ENCODE results near the gene RBM11. TPM values are rescaled to one million over a fixed set of nuclear protein-coding genes. Genes with fewer than 3 reads are reported as not detected.

RBM11 gene
- total and polyA plus RNA-seq, 9 of the 15 experiments (the other 6 are each of a cell fraction or from before 2014, with no cell fraction given) = 0.98 to 5.3 (median 2.9) TPM

DNA sequence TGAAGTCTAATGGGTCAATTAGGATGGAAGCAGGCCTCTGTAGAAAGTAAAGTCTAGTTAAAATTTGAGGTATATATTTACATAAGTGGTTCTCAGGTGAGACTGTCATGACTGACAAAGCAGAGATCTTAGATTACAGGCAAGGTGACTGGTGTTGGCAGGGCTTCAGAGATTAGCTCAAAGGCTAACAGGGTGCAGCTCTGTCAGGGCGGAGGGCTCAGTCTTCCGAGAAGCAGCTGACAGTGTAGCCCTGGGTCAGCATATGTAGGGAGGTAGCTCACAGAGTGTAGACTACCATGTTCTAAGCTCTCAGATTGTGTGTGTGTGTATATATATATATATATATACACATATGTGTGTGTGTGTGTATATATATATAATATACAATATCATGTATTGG lies 54.7 kb downstream of the RBM11 start:
- no TSS peak for BruUV-seq (replicated peaks)
- ATAC-seq (peak; percentile 48), DNase-seq (ENCODE audit: extremely low read depth in 1 of 4, low spot score in 3 of 4) (peak in 2 of 4 experiments; percentile 10 to 55), FAIRE-seq (no peak)
- no peak for TF ChIP-seq CAMTA2 (CRISPR knock-in tag; conservative IDR thresholded peaks at IDR 0.05)
- no peak for TF ChIP-seq FOXA1 (IDR thresholded peaks at IDR 0.05; ENCODE audit: borderline replicate concordance)
- TF ChIP-seq EP400 (IDR thresholded peaks at IDR 0.05) = no peak
- TF ChIP-seq, protein P1, sequence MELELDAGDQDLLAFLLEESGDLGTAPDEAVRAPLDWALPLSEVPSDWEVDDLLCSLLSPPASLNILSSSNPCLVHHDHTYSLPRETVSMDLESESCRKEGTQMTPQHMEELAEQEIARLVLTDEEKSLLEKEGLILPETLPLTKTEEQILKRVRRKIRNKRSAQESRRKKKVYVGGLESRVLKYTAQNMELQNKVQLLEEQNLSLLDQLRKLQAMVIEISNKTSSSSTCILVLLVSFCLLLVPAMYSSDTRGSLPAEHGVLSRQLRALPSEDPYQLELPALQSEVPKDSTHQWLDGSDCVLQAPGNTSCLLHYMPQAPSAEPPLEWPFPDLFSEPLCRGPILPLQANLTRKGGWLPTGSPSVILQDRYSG (tag; conservative IDR thresholded peaks at IDR 0.05; ENCODE audit: low read depth) = no peak
- TF ChIP-seq RNF2 (IDR thresholded peaks at IDR 0.05) = no peak
- TF ChIP-seq ZNF165 (CRISPR knock-in tag; IDR thresholded peaks at IDR 0.05; ENCODE audit: borderline replicate concordance) = no peak
- WGBS (ENCODE audit: insufficient coverage, low coverage, missing lambda C conversion rate) = 9% methylated on average over 2 of the region's 2 CpGs
- Histone ChIP-seq H3K9me1 (ENCODE audit: control insufficient read depth, insufficient read depth, low read length) (no peaks in the 10 kb centered on the region), H3K27ac (ENCODE audit: extremely low read depth, low read depth, low read length) (no peak overlapping the region), H3K4me2 (ENCODE audit: insufficient read depth, low read length) (no peak overlapping the region), H2AFZ (ENCODE audit: low read depth, low read length) (no peak overlapping the region), H3K27me3 (ENCODE audit: control insufficient read depth in 2 of 2, insufficient read depth in 2 of 2, low read length in 2 of 2) (no peaks in the 10 kb centered on the region), H3K9ac (ENCODE audit: insufficient read depth in 1 of 2, low read depth in 2 of 2, low read length in 2 of 2) (no peak overlapping the region), H3K9me3 (replicated peaks; ENCODE audit: control insufficient read depth, insufficient read depth, low read depth, low read length) (no peaks in the 10 kb centered on the region), H3K4me1 (replicated peaks in 1 of 2; ENCODE audit: control insufficient read depth in 2 of 2, insufficient read depth in 2 of 2, low read length in 2 of 2) (peaks cover 8 to 15% of the 10 kb centered on the region in 2 experiments), H4K20me1 (replicated peaks; ENCODE audit: control insufficient read depth, insufficient read depth, low read length) (no peaks in the 10 kb centered on the region), H3K79me2 (ENCODE audit: control insufficient read depth, insufficient read depth, low read length) (no peaks in the 10 kb centered on the region), H3K36me3 (ENCODE audit: control insufficient read depth, insufficient read depth, low read length) (no peaks in the 10 kb centered on the region), H3K4me3 (no peak overlapping the region)
- in situ Hi-C loops (cut with MboI) (no loop called here), intact Hi-C loops (cut with micrococcal nuclease) (loop anchor here (10.0 kb wide), 1 partner anchor 114 kb away; the partner anchor contains the start of gene HSPA13)
- ChIA-PET CTCF (ENCODE audit: low intra/inter-chr PET ratio) (no interaction called here), POLR2A (interaction anchor here (1.0 kb wide), 1 partner anchor 11 kb away, joined by 3 read pairs; no protein-coding TSS in a partner anchor)

Measured in K562 (cell line).